Activated CD8-positive, alpha-beta T cell treated with anti-CD3 and anti-CD28 coated beads for 36 hours (primary cell): Measurements from ENCODE around the gene PSME3. TPM values are rescaled to one million over a fixed set of nuclear protein-coding genes. Genes with fewer than 3 reads are reported as not detected.

Source experiments
- ATAC-seq: fragments of 200-7000 bp; cut with Tn5 transposase; one replicate; pipeline ENCODE4 v1.10.0; 2021; ENCODE audit warnings: mild to moderate bottlenecking, moderate library complexity
- CTCF ChIA-PET: fragments of 350-600 bp; sonication (Branson Sonifier 250); formaldehyde crosslinking; loops from one replicate; lab custom pipeline; 2021; ENCODE audit warnings: antibody characterized with exemption; lab: Charles Lee
- POLR2A ChIA-PET: fragments of 350-600 bp; sonication (Branson Sonifier 250); formaldehyde crosslinking; loops from one replicate; lab custom pipeline; 2021; ENCODE audit warnings: antibody characterized with exemption; lab: Charles Lee
- DNase-seq: peaks from one replicate; pipeline ENCODE4 v3.0.0-alpha.2; 2020
- H3K27ac Mint-ChIP-seq: one replicate; pipeline ENCODE4 v1.8.0; 2021; ENCODE audit warnings: mild to moderate bottlenecking, mixed read lengths
- H3K27me3 Mint-ChIP-seq: one replicate; pipeline ENCODE4 v1.8.0; 2021; ENCODE audit warnings: mixed read lengths
- H3K36me3 Mint-ChIP-seq: one replicate; pipeline ENCODE4 v1.8.0; 2021; ENCODE audit warnings: low read depth, mixed read lengths
- H3K4me1 Mint-ChIP-seq: one replicate; pipeline ENCODE4 v1.8.0; 2021; ENCODE audit warnings: low read depth, mixed read lengths
- H3K4me3 Mint-ChIP-seq: one replicate; pipeline ENCODE4 v1.8.0; 2021; ENCODE audit warnings: mild to moderate bottlenecking, moderate library complexity, mixed read lengths
- H3K9me3 Mint-ChIP-seq: one replicate; pipeline ENCODE4 v1.8.0; 2021; ENCODE audit warnings: mixed read lengths
- intact Hi-C: fragments of 100-400 bp; cut with micrococcal nuclease; formaldehyde crosslinking; loops from one replicate; pipeline ENCODE4 v1.10.0; 2022
- total RNA-seq, 2 experiments: library from RNA; stranded (reverse); gene quantifications; one replicate each; pipeline ENCODE4 v1.2.3, GENCODE V29; 2021
- TF ChIP-seq, protein P1 (sequence below): fragments of 200-600 bp; IDR thresholded peaks from one replicate; pipeline ENCODE4 v1.8.0; 2022; ENCODE audit warnings: antibody characterized with exemption, mild to moderate bottlenecking

Gene PSME3
- total RNA-seq, 2 experiments from 2014 or later: 124 to 132 TPM

- TF ChIP-seq, protein P1, sequence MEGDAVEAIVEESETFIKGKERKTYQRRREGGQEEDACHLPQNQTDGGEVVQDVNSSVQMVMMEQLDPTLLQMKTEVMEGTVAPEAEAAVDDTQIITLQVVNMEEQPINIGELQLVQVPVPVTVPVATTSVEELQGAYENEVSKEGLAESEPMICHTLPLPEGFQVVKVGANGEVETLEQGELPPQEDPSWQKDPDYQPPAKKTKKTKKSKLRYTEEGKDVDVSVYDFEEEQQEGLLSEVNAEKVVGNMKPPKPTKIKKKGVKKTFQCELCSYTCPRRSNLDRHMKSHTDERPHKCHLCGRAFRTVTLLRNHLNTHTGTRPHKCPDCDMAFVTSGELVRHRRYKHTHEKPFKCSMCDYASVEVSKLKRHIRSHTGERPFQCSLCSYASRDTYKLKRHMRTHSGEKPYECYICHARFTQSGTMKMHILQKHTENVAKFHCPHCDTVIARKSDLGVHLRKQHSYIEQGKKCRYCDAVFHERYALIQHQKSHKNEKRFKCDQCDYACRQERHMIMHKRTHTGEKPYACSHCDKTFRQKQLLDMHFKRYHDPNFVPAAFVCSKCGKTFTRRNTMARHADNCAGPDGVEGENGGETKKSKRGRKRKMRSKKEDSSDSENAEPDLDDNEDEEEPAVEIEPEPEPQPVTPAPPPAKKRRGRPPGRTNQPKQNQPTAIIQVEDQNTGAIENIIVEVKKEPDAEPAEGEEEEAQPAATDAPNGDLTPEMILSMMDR: peak; percentile 82
- peak overlapping the region; percentile 41 for H3K27ac Mint-ChIP-seq
- H3K27me3 Mint-ChIP-seq: no peaks in the 10 kb centered on the region
- CTCF ChIA-PET: interaction anchor here (0.5 to 5.1 kb wide), 28 partner anchors 8 to 250 kb away, joined by 3 to 36 read pairs (median 4); partner anchors contain the start of genes CNTD1, COA3, PSME3 and RPL27
- ATAC-seq: peak; percentile 50
- H3K36me3 Mint-ChIP-seq: peaks cover 44% of the 10 kb centered on the region
- peaks cover 34% of the 10 kb centered on the region for H3K4me1 Mint-ChIP-seq
- POLR2A ChIA-PET: interaction anchor here (1.1 to 1.4 kb wide), 3 partner anchors 14 to 31 kb away, joined by 3 to 4 read pairs (median 3); partner anchors contain the start of gene AOC2
- H3K9me3 Mint-ChIP-seq: no peaks in the 10 kb centered on the region
- intact Hi-C loops: no loop called here
- peak; percentile 90 for DNase-seq
- H3K4me3 Mint-ChIP-seq: no peak overlapping the region
Measured at GRCh38 chr17:42819939-42820535, 13.2 kb upstream of the PSME3 start.

DNA sequence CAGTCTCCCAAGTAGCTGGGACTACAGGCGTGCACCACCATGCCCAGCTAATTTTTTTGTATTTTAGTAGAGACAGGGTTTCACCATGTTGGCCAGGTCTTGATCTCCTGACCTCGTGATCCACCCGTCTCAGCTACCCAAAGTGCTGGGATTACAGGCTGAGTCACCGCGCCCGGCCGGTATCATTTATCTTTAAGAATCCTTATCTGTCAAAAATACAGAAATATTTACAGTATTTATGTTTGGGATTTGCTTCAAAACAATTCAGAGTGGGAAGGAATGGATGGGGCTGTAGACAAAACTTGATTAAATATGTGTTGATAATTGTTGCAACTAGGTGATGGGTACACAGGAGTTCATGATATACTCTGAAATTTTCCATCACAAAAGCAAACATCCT is 12.0 kb upstream of the PSME3 start:
- Mint-ChIP-seq H3K4me3 (no peak overlapping the region), H3K36me3 (peaks cover 35% of the 10 kb centered on the region), H3K4me1 (peaks cover 36% of the 10 kb centered on the region), H3K27ac (peak overlapping the region; percentile 27), H3K9me3 (no peaks in the 10 kb centered on the region), H3K27me3 (no peaks in the 10 kb centered on the region)
- intact Hi-C loops: no loop called here
- TF ChIP-seq, protein P1: no peak
- ChIA-PET CTCF (interaction anchor here (1.2 to 5.1 kb wide), 9 partner anchors 10 to 242 kb away, joined by 3 to 36 read pairs (median 7); partner anchors contain the start of genes CNTD1, COA3, PSME3 and RPL27), POLR2A (interaction anchor here (1.0 kb wide), 1 partner anchor 47 kb away, joined by 3 read pairs; no protein-coding TSS in a partner anchor)
- DNase-seq (no peak), ATAC-seq (no peak)

GRCh38 chr17:42827472-42827871 is 5.7 kb upstream of the PSME3 start:
- CTCF ChIA-PET: interaction anchor here (1.0 kb wide), 1 partner anchor 101 kb away, joined by 3 read pairs; no protein-coding TSS in a partner anchor
- H3K4me1 Mint-ChIP-seq: peaks cover 25% of the 10 kb centered on the region
- POLR2A ChIA-PET: no interaction called here
- TF ChIP-seq, protein P1: no peak
- H3K27ac Mint-ChIP-seq: no peak overlapping the region
- intact Hi-C loops: no loop called here
- H3K9me3 Mint-ChIP-seq: no peaks in the 10 kb centered on the region
- DNase-seq: no peak
- no peaks in the 10 kb centered on the region for H3K27me3 Mint-ChIP-seq
- H3K4me3 Mint-ChIP-seq: no peak overlapping the region
- no peak for ATAC-seq
- peaks cover 1% of the 10 kb centered on the region for H3K36me3 Mint-ChIP-seq

DNA sequence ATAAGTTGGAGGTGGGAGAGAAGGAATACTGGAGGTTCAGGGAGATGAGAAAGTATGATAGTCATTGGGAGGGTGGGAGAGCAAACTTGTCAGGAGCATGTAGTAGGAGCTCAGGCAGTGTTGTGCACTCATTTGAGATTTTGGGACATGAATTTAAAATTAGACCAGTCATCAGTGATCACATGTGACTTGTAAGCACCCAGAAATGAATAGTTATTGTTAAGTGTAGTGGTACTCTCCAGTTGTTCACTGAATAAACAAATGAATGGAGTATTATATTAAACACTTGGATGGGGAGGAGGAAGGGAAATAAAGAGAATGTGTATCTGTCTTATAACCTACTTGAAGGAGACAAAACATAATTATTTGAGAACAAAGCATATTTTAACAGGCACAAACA is 2.2 kb upstream of the PSME3 start:
- intact Hi-C loops: no loop called here
- Mint-ChIP-seq H3K4me3 (no peak overlapping the region), H3K4me1 (peaks cover 19% of the 10 kb centered on the region), H3K36me3 (peaks cover 15% of the 10 kb centered on the region), H3K27me3 (no peaks in the 10 kb centered on the region), H3K9me3 (no peaks in the 10 kb centered on the region), H3K27ac (no peak overlapping the region)
- ATAC-seq (no peak), DNase-seq (no peak)
- POLR2A ChIA-PET: interaction anchor here (0.8 to 0.9 kb wide), 2 partner anchors 12 to 167 kb away, joined by 3 read pairs; partner anchors contain the start of gene RPL27
- CTCF ChIA-PET: interaction anchor here (1.1 to 3.3 kb wide), 3 partner anchors 10 to 253 kb away, joined by 3 to 10 read pairs (median 9); partner anchors contain the start of gene RPL27
- TF ChIP-seq, protein P1: no peak
